Loucy (cell line): ENCODE results near the gene RUSF1.
"Not testable (repeated sequence)": the region's sequence is repeated elsewhere in the genome, so short reads cannot be mapped to it uniquely, and the experiment has no call there.

Experiments
- EZH2phosphoT487 ChIP-seq: fragments of 200-600 bp; IDR thresholded peaks from 2 replicates; pipeline ENCODE4 v1.6.1; 2018; ENCODE audit warnings: antibody characterized with exemption, mild to moderate bottlenecking, moderate library complexity, borderline replicate concordance
- TF ChIP-seq, protein P1 (sequence below): fragments of 200-600 bp; sonication (generic); conservative IDR thresholded peaks from 2 replicates; pipeline ENCODE4 v1.5.1; 2014; ENCODE audit warnings: mild to moderate bottlenecking, antibody characterized with exemption, low read length

DNA sequence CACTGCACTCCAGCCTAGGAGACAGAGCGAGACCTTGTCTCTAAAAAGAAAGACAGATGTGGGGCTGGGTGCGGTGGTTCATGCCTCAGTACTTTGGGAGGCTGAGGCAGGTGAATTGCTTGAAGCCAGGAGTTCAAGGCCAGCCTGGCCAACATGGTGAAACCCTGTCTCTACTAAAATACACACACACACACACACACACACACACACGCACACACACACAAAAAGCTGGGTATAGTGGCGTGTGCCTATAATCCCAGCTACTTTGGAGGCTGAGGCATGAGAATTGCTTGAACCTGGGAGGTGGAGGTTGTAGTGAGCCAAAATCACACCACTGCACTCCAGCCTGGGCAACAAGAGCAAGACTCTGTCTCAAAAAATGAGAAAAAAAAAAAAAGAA is 24.1 kb downstream of the RUSF1 start:
- TF ChIP-seq, protein P1, sequence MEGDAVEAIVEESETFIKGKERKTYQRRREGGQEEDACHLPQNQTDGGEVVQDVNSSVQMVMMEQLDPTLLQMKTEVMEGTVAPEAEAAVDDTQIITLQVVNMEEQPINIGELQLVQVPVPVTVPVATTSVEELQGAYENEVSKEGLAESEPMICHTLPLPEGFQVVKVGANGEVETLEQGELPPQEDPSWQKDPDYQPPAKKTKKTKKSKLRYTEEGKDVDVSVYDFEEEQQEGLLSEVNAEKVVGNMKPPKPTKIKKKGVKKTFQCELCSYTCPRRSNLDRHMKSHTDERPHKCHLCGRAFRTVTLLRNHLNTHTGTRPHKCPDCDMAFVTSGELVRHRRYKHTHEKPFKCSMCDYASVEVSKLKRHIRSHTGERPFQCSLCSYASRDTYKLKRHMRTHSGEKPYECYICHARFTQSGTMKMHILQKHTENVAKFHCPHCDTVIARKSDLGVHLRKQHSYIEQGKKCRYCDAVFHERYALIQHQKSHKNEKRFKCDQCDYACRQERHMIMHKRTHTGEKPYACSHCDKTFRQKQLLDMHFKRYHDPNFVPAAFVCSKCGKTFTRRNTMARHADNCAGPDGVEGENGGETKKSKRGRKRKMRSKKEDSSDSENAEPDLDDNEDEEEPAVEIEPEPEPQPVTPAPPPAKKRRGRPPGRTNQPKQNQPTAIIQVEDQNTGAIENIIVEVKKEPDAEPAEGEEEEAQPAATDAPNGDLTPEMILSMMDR, result not testable (repeated sequence)
- TF ChIP-seq EZH2phosphoT487, result not testable (repeated sequence)
